Ovary (tissue), 9 donors: ENCODE measurements around the gene PPP1R37. TPM values are rescaled to one million over a fixed set of nuclear protein-coding genes. Genes with fewer than 3 reads are reported as not detected.
"Not testable (repeated sequence)": the region's sequence is repeated elsewhere in the genome, so short reads cannot be mapped to it uniquely, and the experiment has no call there.

Source experiments
- DNase-seq, 5 donors: peaks; one replicate each; pipeline ENCODE4 v3.0.0-alpha.2; 2019 to 2020
- H3K27ac ChIP-seq, 2 donors: fragments of 200-600 bp; one replicate each; pipeline versions ENCODE4 v1.5.1 to v1.8.0; 2019 to 2022
- H3K27me3 ChIP-seq: fragments of 200-600 bp; one replicate; pipeline ENCODE4 v1.8.0; 2022
- H3K36me3 ChIP-seq: fragments of 200-600 bp; sonication (generic); one replicate; pipeline ENCODE4 v1.5.1; 2019
- H3K4me1 ChIP-seq: one replicate; pipeline ENCODE4 v1.8.1; 2013; ENCODE audit warnings: mild to moderate bottlenecking, moderate library complexity; ENCODE audit not compliant: insufficient read depth
- H3K4me3 ChIP-seq: fragments of 200-600 bp; sonication (generic); one replicate; pipeline ENCODE4 v1.5.1; 2017
- H3K9me3 ChIP-seq, 2 donors: fragments of 200-600 bp in 1 of 2; sonication (generic) in 1 of 2; one replicate each; pipeline versions ENCODE4 v1.5.1 to v1.8.1; 2013 to 2019; ENCODE audit warnings: mild to moderate bottlenecking in 1 of 2, moderate library complexity in 1 of 2
- EP300 ChIP-seq: sonication (generic); formaldehyde crosslinking; IDR thresholded peaks from one replicate; pipeline ENCODE4 v1.6.1; 2017; ENCODE audit warnings: antibody characterized with exemption
- POLR2A ChIP-seq: fragments of 450-650 bp; IDR thresholded peaks from one replicate; pipeline ENCODE4 v1.6.1; 2017; ENCODE audit warnings: antibody characterized with exemption, mild to moderate bottlenecking, moderate library complexity
- WGBS, 3 donors: extraction: QIAGEN DNeasy Blood & Tissue Kit in 1 of 3; methylation state at CpG; one replicate each; pipeline versions ENCODE4 v1.1.5 to v1.1.7; 2013 to 2017; 5-methylcytosine and 5-hydroxymethylcytosine counted together
- intact Hi-C, 4 donors: fragments of 100-400 bp; cut with DNase I; formaldehyde crosslinking; loops; one replicate each; pipeline versions ENCODE4 v1.11.0 to v1.15.1; 2022 to 2023
- polyA plus RNA-seq, 2 donors: library from polyadenylated mRNA; stranded (reverse); fragments of 200-250 nt in 1 of 2; fragments of 350-450 nt in 1 of 2; fragmentation: Illumina TruSeq in 1 of 2; extraction: RNeasy Lipid Tissue Mini Kit (QIAGEN cat#74804) in 1 of 2; gene quantifications; one replicate each; pipeline ENCODE4 v1.2.3, GENCODE V29; 2013 to 2014
- total RNA-seq, 7 donors: library from RNA; depleted of rRNA in 2 of 7; stranded (reverse); fragments of >200 nt in 2 of 7; fragmentation: NEBNext Ultra II Directional in 3 of 7; extraction: Animal tissue kit (Norgen Biotek cat#: 25700) in 3 of 7; gene quantifications; one replicate each; pipeline versions ENCODE4 v1.1.0 to v1.2.4, GENCODE V29; 2016 to 2023
- TF ChIP-seq, protein P1 (sequence below), 3 donors: fragments of 450-650 bp in 2 of 3; fragments of 200-600 bp in 1 of 3; IDR thresholded peaks; one replicate each; pipeline versions ENCODE4 v1.5.1 to v1.8.0; 2016 to 2022; ENCODE audit warnings: antibody characterized with exemption in 3 of 3, mild to moderate bottlenecking in 1 of 3
- donor health status: DM: no; HTN: no; CAD: no; lungs with moderate emphysema.
- donor health status: DM: no; HTN: no; CAD: no.
- donor health status: Bipolar disorder and iron deficiency.
- donor health status: DM: yes; HTN: yes; CAD: no.
- donor health status: DM: no; HTN: no; CAD: no.
- donor health status: DM: yes; HTN: yes; CAD: no.

Gene PPP1R37
- total and polyA plus RNA-seq, 9 donors: 5.5 to 28.4 (median 20.2) TPM

DNA sequence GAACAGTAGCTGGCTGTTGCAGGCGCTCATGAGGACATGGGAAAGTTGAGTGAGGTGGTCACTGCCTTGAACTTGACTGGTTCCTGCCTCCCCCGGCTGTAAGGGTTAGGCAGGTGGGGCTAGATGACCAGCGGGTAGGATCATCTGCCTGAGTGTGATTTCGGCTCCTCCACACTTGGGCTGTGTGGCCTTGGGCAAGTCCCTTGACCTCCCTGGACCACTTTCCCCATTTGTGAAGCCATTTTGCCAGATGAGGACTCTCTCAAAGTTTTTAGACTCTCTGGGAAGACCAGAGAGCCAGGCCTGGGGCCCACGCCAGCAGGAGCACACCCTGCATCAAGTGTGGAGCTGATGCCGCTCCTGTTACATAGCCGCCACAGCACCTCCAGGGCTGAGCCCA, 9.5 kb downstream of the PPP1R37 start:
- no peaks in the 10 kb centered on the region for H3K9me3 ChIP-seq
- no peak overlapping the region for H3K27ac ChIP-seq
- WGBS, 3 donors: 90 to 93% (median 92%) methylated on average over 6 to 7 of the region's 7 CpGs
- peaks cover 26% of the 10 kb centered on the region for H3K4me1 ChIP-seq
- DNase-seq: no peak
- no peaks in the 10 kb centered on the region for H3K27me3 ChIP-seq
- TF ChIP-seq EP300 (no peak), POLR2A (no peak)
- TF ChIP-seq, protein P1, sequence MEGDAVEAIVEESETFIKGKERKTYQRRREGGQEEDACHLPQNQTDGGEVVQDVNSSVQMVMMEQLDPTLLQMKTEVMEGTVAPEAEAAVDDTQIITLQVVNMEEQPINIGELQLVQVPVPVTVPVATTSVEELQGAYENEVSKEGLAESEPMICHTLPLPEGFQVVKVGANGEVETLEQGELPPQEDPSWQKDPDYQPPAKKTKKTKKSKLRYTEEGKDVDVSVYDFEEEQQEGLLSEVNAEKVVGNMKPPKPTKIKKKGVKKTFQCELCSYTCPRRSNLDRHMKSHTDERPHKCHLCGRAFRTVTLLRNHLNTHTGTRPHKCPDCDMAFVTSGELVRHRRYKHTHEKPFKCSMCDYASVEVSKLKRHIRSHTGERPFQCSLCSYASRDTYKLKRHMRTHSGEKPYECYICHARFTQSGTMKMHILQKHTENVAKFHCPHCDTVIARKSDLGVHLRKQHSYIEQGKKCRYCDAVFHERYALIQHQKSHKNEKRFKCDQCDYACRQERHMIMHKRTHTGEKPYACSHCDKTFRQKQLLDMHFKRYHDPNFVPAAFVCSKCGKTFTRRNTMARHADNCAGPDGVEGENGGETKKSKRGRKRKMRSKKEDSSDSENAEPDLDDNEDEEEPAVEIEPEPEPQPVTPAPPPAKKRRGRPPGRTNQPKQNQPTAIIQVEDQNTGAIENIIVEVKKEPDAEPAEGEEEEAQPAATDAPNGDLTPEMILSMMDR (IDR thresholded peaks at IDR 0.05): no peak
- H3K36me3 ChIP-seq: no peaks in the 10 kb centered on the region
- H3K4me3 ChIP-seq: no peak overlapping the region
- intact Hi-C loops: no loop called here

DNA sequence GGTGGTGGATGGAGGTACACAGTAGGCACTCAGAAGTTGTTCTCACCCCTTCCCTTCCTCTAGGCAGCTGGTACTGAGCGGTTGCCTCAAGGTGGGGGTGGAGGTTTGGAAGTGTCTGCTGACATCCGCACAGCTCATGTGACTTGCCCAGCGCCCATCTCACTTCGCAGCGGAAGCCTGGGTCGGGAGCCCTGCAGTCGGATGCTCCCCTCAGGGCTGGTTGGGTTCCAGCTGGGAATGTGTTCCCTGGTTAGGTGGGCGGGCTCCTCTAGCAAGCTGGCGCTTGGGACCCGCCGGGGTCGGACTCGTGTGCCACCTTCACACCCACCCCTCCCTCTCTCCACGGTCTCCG, 10.2 kb downstream of the PPP1R37 start:
- Histone ChIP-seq H3K4me3 (no peak overlapping the region), H3K4me1 (peaks cover 22% of the 10 kb centered on the region), H3K27me3 (no peaks in the 10 kb centered on the region), H3K27ac (no peak overlapping the region), H3K36me3 (no peaks in the 10 kb centered on the region), H3K9me3 (no peaks in the 10 kb centered on the region)
- peak in 2 of 5 donors; percentile 47 to 52 for DNase-seq
- TF ChIP-seq EP300 (no peak), POLR2A (no peak)
- TF ChIP-seq, protein P1 (IDR thresholded peaks at IDR 0.05): no peak
- intact Hi-C loops: no loop called here
- 10 to 20% (median 13%) methylated on average over 15 of the region's 15 CpGs for WGBS, 3 donors

DNA sequence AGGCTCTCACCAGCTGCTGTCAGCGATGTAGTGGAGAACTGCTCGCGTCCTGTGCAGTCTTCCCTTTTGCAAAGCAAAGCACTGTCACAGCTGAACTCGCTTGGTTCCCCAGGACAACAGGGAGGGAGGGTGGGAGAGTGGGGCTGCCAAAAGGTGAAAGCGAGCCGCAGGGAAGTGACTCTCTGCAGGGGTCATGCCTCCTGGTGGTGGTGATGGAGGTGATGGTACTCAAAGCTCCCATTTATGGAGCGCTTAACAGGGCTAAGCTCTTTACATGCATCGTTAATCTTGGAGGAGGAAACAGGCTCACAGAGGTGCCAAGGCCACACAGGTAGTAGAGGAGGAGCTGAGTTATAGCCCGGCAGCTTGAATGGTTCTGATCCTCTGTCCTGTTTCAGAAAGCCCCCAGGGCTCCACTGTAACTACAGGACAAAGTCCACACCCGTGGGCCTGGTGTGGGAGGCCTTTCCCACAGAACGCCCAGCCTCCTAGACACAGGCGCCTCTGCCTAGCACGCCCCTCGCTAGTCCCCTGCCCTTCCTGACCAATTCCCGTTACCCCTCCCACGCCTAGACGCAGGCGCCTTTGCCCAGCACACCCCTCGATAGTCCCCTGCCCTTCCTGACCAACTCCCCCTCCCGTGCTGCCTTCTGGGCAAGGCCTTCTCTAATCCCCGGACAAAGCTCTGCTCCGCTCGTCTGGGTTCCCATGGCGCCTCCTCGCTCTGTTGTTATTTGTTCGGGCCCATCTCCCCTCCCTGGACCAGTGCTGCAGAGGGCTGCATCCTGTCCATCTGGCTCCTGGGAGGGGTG, 10.7 kb downstream of the PPP1R37 start:
- H3K27me3 ChIP-seq: no peaks in the 10 kb centered on the region
- intact Hi-C loops: no loop called here
- H3K36me3 ChIP-seq: no peaks in the 10 kb centered on the region
- no peak overlapping the region for H3K4me3 ChIP-seq
- no peaks in the 10 kb centered on the region for H3K9me3 ChIP-seq
- TF ChIP-seq, protein P1 (IDR thresholded peaks at IDR 0.05): no peak
- TF ChIP-seq POLR2A (no peak), EP300 (no peak)
- 38 to 49% (median 43%) methylated on average over 26 of the region's 26 CpGs for WGBS, 3 donors
- DNase-seq: no peak
- H3K27ac ChIP-seq: no peak overlapping the region
- peaks cover 17% of the 10 kb centered on the region for H3K4me1 ChIP-seq

DNA sequence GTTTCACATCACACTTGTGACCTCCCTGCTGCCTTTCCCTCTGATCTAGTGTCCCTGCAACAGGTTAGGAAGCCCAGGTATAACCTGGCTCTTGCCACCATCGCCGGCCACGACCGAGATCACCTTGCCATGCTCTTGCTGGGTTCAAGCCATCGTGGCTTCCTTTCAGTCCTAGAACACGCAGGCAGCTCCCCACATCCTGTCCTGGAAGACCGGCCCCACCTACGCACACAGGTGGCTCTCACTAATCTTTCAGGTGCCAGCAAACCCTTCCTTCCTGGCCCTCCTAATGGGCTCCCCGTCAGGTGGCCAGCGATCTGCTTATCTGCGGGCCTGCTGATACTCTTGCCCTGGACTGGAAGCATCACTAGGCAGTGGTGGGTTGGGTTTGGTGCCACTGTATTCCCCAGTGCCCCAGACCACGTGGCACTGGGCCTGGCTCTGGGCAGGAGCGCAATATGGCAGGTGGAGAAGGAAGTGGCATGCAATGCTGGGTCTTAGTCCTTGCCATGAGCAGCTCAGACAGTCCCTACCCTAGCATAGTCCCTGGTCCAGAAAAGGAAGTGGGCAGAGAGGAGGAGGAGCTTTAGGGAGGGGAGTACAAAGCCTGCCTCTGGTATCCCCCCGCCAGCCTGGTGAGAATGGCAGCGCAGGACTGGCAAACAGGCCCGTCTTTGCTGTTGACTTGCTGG, 11.8 kb downstream of the PPP1R37 start:
- TF ChIP-seq POLR2A (no peak), EP300 (no peak)
- TF ChIP-seq, protein P1 (IDR thresholded peaks at IDR 0.05): no peak
- 86 to 88% (median 87%) methylated on average over 16 of the region's 16 CpGs for WGBS, 3 donors
- H3K4me1 ChIP-seq: peaks cover 13% of the 10 kb centered on the region
- intact Hi-C loops: no loop called here
- no peak overlapping the region for H3K27ac ChIP-seq
- no peak overlapping the region for H3K4me3 ChIP-seq
- H3K9me3 ChIP-seq: no peaks in the 10 kb centered on the region
- no peak for DNase-seq
- H3K36me3 ChIP-seq: no peaks in the 10 kb centered on the region
- no peaks in the 10 kb centered on the region for H3K27me3 ChIP-seq

DNA sequence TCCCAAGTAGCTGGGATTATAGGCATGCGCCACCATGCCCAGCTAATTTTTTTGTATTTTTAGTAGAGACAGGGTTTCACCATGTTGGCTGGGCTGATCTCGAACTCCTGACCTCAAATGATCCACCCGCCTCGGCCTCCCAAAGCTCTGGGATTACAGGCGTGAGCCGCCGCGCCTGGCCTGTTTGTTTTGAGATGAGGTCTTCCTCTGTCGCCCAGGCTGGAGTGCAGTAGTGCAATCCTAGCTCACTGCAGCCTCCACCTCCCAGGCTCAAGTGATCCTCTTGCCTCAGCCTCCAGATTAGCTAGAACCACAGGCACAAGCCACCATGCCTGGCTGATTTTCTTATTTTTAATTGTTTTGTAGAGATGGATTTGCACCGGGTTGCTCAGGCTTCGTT, 13.4 kb downstream of the PPP1R37 start:
- whole genome bisulfite sequencing, 3 donors: 87 to 93% (median 90%) methylated on average over 11 of the region's 11 CpGs
- H3K27me3 ChIP-seq, intact Hi-C loops: not testable (repeated sequence)

More for the DNA sequence above, 13.4 kb downstream of the PPP1R37 start:
- H3K36me3 ChIP-seq, DNase-seq, H3K4me3 ChIP-seq, H3K27ac ChIP-seq, H3K9me3 ChIP-seq: not testable (repeated sequence)
- peaks cover 13% of the 10 kb centered on the region for H3K4me1 ChIP-seq
